Measurements from ENCODE around the gene CHIC2. TPM values are rescaled to one million over a fixed set of nuclear protein-coding genes. Genes with fewer than 3 reads are reported as not detected.
A peak's percentile ranks its signal among the peaks of the same experiment; 100 is the strongest.

The CHIC2 gene
- total and polyA plus RNA-seq, 2 experiments from 2014 or later = 111 to 137 TPM

DNA sequence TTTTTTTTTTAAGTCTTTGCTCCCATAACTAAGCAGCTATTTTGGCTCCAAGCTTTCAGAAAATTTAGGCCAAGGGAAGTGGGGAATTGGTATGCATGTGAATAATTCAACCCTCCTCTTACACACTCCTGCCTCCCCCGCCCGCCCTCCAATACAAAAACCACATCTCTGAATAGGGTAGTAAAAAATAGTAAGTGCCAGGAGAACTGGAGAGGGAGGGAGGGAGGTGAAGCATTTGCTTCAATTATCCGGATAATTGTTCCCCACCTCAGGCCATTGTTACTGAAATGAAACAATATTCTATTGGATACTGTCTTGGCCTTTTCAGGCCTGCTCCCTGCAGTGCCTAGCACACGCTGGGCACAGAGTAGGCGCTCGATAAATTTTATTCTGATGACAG is 30.0 kb upstream of the CHIC2 start:
- Histone ChIP-seq H3K9me3 (ENCODE audit: low read depth) (no peaks in the 10 kb centered on the region), H2AFZ (no peak overlapping the region), H3F3A (ENCODE audit: insufficient read depth) (peaks cover 17% of the 10 kb centered on the region), H3K9ac (no peak overlapping the region), H3K79me2 (ENCODE audit: insufficient read depth) (no peaks in the 10 kb centered on the region), H3K27me3 (replicated peaks; ENCODE audit: insufficient read depth) (peaks cover 11% of the 10 kb centered on the region), H3K4me3 (no peak overlapping the region), H3K36me3 (ENCODE audit: low read depth) (no peaks in the 10 kb centered on the region), H3K4me1 (ENCODE audit: insufficient read depth) (peaks cover 7% of the 10 kb centered on the region; the same call in 1 of the 2 replicates), H3K9me2 (ENCODE audit: insufficient read depth) (no peaks in the 10 kb centered on the region), H4K20me1 (ENCODE audit: insufficient read depth) (no peaks in the 10 kb centered on the region), H3K4me2 (ENCODE audit: unreplicated experiment) (no peak overlapping the region), H3K27ac (no peak overlapping the region)
- WGBS, 2 experiments (ENCODE audit: low coverage in 1 of 2, low lambda C conversion rate in 2 of 2, missing lambda C conversion rate in 2 of 2) = 97 to 98% methylated on average over 6 of the region's 6 CpGs
- DNase-seq = no peak
- TF ChIP-seq EZH2 (IDR thresholded peaks at IDR 0.05; ENCODE audit: insufficient read depth, poor library complexity, severe bottlenecking) (no peak), EZH2phosphoT487 (IDR thresholded peaks at IDR 0.05; ENCODE audit: insufficient read depth, low read depth) (no peak)
- in situ Hi-C loops (cut with MboI) = no loop called here

DNA sequence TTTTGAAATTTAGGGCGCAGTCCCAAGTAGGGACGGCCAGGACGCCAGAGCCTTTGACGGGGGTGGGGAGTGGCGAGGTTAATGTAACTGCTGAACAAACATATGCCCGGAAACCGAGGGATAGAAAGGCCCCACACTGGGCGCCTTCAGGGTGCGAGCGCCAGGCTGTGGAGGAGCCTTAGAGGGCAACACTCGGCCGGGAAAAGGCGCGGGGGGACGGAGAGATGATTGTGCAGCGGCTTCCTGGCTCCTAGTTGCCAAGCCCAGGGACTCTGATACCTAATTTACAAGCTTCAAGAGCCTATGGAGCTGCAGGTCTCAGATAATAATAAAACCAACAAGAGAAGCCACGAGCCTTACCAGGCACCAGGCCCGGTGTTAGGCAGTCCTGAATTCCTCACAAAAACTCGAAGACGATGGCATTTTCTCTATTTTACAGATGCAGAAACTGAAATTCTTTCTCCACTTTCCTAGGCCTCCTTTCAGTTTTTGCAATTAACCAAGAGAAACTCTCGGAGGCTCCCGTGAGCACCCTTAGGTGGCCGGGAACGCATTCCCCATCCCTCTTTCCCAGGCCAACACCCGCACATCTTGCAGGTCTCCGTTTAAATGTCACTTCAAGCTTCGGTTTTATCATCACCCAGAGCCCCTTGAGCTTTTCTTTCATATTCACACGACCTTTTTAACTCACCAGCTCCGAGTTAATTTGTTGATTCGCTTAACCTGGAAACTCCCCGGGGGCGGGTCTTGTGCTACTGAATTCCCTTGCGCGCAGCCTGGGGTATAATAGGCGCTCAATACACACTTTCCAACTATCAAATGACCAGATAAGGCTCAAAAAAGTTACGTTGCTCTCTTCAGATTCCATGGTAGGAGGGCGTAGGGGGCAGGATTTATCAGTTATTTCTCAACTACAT is 29.2 kb upstream of the CHIC2 start:
- no peaks in the 10 kb centered on the region for H3K9me3 ChIP-seq (ENCODE audit: low read depth)
- no peaks in the 10 kb centered on the region for H4K20me1 ChIP-seq (ENCODE audit: insufficient read depth)
- WGBS, 2 experiments (ENCODE audit: low coverage in 1 of 2, low lambda C conversion rate in 2 of 2, missing lambda C conversion rate in 2 of 2) = 92 to 93% methylated on average over 37 of the region's 37 CpGs
- H3F3A ChIP-seq (ENCODE audit: insufficient read depth) = peaks cover 13% of the 10 kb centered on the region
- no peaks in the 10 kb centered on the region for H3K9me2 ChIP-seq (ENCODE audit: insufficient read depth)
- H3K27ac ChIP-seq = no peak overlapping the region
- no peaks in the 10 kb centered on the region for H3K36me3 ChIP-seq (ENCODE audit: low read depth)
- H2AFZ ChIP-seq = no peak overlapping the region
- H3K9ac ChIP-seq = no peak overlapping the region
- H3K4me2 ChIP-seq (ENCODE audit: unreplicated experiment) = no peak overlapping the region
- TF ChIP-seq EZH2 (IDR thresholded peaks at IDR 0.05; ENCODE audit: insufficient read depth, poor library complexity, severe bottlenecking) (no peak), EZH2phosphoT487 (IDR thresholded peaks at IDR 0.05; ENCODE audit: insufficient read depth, low read depth) (no peak)
- H3K27me3 ChIP-seq (replicated peaks; ENCODE audit: insufficient read depth) = peaks cover 2% of the 10 kb centered on the region; the same call in 1 of the 2 replicates
- no peak overlapping the region for H3K4me3 ChIP-seq
- H3K79me2 ChIP-seq (ENCODE audit: insufficient read depth) = no peaks in the 10 kb centered on the region
- in situ Hi-C loops (cut with MboI) = no loop called here
- DNase-seq = no peak
- H3K4me1 ChIP-seq (ENCODE audit: insufficient read depth) = peaks cover 7% of the 10 kb centered on the region; the same call in 1 of the 2 replicates

GRCh38 chr4:54092405-54093323 is 28.3 kb upstream of the CHIC2 start:
- peaks cover 7% of the 10 kb centered on the region; the same call in 1 of the 2 replicates for H3K4me1 ChIP-seq (ENCODE audit: insufficient read depth)
- H3K79me2 ChIP-seq (ENCODE audit: insufficient read depth) = no peaks in the 10 kb centered on the region
- H3K9ac ChIP-seq = peak overlapping the region; percentile 66
- H4K20me1 ChIP-seq (ENCODE audit: insufficient read depth) = no peaks in the 10 kb centered on the region
- H3K27me3 ChIP-seq (replicated peaks; ENCODE audit: insufficient read depth) = no peaks in the 10 kb centered on the region; the same call in 1 of the 2 replicates
- H3F3A ChIP-seq (ENCODE audit: insufficient read depth) = peaks cover 13% of the 10 kb centered on the region
- peak overlapping the region; percentile 95 for H3K4me2 ChIP-seq (ENCODE audit: unreplicated experiment)
- no peaks in the 10 kb centered on the region for H3K9me3 ChIP-seq (ENCODE audit: low read depth)
- no peaks in the 10 kb centered on the region for H3K36me3 ChIP-seq (ENCODE audit: low read depth)
- no peak overlapping the region for H3K27ac ChIP-seq
- H3K4me3 ChIP-seq = peak overlapping the region; percentile 90
- no peak for TF ChIP-seq EZH2phosphoT487 (IDR thresholded peaks at IDR 0.05; ENCODE audit: insufficient read depth, low read depth)
- TF ChIP-seq EZH2 (IDR thresholded peaks at IDR 0.05; ENCODE audit: insufficient read depth, poor library complexity, severe bottlenecking) = no peak
- H2AFZ ChIP-seq = peak overlapping the region; percentile 96
- no peaks in the 10 kb centered on the region for H3K9me2 ChIP-seq (ENCODE audit: insufficient read depth)
- no peak for DNase-seq
- WGBS, 2 experiments (ENCODE audit: low coverage in 1 of 2, low lambda C conversion rate in 2 of 2, missing lambda C conversion rate in 2 of 2) = 68 to 69% methylated on average over 13 of the region's 13 CpGs
- in situ Hi-C loops (cut with MboI) = no loop called here

Data from GM23248 (cell line).